GM18858 (cell line): Measurements from ENCODE around the gene PTAFR.

Source experiments
- ATAC-seq: cut with Tn5 transposase; IDR thresholded peaks from one replicate; pipeline ENCODE4 v1.9.1; 2021; ENCODE audit not compliant: unreplicated experiment

PTAFR gene

DNA sequence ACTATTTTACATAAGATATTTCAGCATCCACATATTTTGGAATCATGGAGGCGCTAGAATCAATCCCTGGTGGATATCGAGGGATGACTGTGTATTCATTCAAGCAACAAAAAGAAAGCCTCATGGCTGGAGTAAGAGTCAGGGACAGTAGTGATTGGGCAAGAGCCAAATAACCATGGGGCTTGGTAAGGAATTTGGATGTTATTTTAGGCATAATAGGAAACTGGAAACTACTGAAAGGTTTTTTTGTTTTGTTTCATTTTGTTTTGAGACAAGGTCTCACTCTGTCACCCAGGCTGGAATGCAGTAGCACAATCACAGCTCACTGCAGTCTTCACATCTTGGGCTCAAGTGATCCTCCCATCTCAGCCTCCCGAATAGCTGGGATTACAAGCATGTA is 54.3 kb downstream of the PTAFR start:
- no peak for ATAC-seq

DNA sequence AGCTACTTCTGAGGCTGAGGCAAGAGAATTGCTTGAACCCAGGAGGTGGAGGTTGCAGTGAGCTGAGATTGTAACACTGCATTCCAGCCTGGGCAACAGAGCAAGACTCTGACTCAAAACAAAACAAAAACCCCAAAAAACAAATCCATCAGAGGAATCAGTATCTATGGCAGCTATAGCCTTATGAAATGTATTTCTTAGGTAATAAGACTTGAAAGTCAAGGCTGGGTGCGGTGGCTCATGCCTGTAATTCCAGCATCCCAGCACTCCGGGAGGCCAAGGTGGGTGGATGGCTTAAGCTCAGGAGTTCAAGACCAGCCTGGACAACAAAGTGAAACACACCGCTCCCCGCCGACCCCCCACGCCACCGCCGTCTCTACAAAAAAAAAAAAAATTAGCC is 56.9 kb downstream of the PTAFR start:
- ATAC-seq: no peak

DNA sequence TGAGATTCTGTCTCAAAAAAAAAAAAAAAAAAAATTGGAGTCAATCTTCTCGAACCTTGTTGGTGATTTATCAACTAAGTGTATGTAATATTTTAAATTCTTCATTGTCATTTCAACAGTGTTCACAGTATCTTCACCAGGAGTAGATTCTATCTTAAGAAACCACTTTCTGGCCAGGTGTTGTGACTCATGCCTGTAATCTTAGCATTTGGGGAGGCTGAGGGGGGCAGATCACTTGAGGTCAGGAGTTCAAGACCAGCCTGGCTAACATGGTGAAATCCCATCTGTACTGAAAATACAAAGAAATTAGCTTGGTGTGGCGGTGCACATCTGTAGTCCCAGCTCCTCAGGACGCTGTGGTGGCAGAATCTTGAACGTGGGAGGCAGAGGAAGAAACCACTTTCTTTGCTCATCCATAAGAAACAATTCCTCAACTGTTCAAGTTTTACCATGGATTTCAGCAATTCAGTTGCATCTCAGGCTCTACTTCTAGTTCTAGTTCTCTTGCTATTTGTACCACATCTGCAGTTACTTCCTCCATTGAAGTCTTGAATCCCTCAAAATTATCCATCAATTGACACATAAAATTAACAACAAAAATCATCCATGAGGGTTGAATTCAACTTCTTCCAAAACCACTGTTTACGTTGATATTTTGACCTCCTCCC is 57.7 kb downstream of the PTAFR start:
- no peak for ATAC-seq

DNA sequence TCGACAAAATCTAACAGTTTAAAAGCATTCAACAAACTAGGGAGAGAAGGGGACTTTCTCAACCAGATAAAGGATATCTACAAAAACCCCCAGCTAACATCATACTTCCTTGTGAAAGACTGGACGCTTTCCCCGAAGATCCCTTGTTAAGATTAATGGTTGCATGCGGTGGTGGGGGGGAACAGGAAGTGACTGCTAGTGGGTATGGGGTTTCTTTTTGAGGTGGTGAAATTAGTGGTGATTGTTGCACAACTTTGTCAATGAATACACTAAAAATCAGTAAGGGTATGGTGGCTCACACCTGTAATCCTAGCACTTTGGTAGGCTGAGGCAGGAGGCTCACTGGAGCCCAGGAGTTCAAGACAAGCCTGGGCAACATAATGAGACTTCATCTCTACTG is 61.2 kb downstream of the PTAFR start:
- ATAC-seq: no peak

DNA sequence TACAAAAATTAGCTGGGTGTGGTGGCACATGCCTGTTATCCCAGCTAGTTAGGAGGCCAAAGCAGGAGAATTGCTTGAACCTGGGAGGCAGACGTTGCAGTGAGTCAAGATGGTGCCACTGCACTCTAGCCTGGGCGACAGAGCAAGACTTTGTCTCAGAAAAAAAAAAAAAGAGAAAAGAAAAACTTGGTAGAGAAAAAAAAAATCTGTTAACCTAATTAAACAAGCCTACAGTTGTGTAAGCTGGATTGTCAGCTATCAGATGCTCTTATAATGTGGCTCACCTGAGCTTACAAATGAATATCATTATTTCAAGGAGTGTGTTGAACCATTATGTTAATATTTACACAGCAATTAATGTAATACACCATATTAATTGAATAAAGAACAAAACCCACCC is 61.6 kb downstream of the PTAFR start:
- no peak for ATAC-seq

DNA sequence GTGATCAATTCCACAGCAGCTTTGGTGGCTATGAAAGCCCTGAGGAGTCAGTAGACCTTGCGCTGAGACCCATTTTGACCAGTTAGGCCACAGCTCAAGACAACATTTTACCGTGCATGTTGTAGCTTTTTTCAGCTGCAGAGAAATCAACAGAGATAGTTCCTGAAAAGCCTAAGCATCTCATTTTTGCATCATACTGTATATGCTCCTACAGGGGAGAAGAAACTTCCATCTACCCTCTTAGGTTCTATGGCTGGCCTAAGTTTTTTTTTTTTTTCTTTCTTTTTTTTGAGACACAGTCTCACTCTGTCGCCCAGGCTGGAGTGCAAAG is 63.3 kb downstream of the PTAFR start:
- ATAC-seq: no peak

DNA sequence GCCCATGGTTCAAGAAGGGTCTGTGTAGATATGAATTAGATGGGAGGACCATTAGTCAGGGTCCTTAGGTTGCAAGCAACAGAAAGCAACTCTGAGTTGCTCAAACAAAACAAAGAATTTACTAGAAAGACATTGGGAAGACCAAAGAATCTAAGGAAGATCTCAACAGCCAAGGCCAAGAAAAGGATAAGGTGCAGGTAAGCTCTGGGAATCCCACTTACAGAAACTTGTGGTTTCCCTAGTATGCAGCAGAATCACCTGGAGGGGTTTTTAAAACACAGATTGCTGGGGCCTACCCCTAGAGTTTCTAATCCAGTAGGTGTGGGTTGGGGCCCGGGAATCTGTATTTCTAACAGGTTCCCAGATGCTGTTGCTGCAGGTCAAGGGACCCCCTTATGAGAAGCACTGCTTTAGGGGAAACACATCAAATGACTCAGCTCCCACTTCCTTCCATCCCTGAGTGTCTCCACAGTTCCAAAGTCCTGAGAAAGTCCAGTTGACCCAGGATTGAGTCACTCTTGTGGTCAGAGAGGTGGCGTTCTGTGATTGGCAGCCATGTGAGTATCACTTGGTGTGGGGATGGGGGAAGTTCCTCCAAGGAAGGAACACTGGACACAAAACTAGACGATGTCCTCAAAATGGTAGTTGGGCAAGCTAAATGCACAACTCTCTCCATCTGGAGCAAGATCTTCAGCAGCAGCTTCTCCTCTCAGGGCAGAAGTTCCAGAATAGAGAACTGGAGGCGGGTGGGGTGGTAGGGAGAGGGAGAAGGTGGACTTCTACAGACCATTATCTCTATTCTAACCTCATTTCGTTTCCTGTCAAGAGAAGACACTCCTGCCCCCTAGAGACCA is 63.9 kb downstream of the PTAFR start:
- ATAC-seq: no peak

DNA sequence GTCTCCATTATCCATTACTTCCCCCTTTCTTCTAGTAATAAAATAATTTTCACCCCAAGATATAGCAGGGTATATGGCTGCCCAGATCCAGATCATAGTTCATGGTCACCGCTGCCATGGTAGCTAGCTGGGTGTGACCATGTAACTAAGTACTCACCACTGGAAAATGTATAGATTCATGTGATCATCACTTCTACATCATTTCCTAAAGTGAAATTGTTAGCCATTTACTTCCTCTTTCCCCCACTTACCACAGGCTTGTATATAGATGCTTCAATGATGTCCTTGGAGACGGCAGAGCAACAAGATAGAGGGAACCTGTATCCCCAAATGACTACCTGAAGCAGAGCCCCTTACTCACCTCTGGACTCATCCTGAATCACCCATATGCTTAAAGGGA is 65.3 kb downstream of the PTAFR start:
- no peak for ATAC-seq

DNA sequence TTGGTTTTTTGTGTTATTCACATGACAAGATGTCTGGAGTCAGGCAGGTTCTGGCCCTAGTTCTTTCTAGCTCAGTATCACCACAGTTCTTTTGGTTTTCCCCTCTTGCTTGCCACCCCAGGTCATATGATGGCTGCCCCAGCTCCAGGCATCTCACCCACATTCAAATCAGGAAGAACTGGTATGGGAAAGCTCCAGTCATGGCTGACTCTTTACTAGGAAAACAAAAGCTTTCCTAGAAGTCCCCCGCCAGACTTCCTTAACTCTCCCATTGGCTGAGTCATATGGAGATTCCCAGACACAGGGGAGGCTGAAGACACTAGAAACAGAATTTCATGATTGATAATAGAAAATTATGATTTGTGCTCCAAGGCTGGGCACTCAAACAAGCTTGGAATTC is 65.9 kb downstream of the PTAFR start:
- ATAC-seq: no peak

DNA sequence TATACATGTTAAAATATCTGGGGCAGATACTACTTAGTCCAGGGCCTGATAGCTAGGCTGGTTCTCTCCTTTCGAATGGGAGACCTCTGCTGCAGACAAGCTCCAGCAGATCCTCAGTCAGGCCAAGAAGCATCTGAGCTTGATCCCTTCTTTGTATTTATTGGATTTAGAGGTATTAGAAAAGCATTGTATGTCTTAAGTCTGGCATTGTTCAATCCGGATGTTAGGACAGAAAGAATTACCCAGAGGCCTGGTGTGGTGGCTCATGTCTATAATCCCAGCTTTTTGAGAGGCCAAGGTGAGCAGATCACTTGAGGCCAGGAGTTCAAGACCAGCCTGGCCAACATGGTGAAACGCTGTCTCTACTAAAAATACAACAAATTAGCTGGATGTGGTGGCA is 66.9 kb downstream of the PTAFR start:
- no peak for ATAC-seq

DNA sequence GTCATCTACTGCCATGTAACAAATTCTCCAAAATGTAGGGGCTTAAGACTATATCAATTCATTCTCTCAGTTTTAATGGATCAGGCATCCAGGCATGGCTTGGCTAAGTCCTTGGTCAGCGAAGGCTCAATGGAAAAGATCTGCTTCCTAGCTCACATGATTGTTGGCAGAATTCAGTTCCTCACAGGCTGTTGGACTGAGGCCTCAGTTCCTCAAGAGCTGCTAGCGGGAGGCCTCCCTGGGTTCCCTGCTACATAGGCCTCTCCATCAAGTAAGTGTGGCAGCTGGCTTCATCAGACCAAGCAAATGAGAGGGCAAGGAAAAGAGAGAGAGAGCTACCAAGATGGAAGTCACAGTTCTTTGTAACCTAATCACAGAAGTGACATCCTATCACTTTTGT is 68.5 kb downstream of the PTAFR start:
- no peak for ATAC-seq

DNA sequence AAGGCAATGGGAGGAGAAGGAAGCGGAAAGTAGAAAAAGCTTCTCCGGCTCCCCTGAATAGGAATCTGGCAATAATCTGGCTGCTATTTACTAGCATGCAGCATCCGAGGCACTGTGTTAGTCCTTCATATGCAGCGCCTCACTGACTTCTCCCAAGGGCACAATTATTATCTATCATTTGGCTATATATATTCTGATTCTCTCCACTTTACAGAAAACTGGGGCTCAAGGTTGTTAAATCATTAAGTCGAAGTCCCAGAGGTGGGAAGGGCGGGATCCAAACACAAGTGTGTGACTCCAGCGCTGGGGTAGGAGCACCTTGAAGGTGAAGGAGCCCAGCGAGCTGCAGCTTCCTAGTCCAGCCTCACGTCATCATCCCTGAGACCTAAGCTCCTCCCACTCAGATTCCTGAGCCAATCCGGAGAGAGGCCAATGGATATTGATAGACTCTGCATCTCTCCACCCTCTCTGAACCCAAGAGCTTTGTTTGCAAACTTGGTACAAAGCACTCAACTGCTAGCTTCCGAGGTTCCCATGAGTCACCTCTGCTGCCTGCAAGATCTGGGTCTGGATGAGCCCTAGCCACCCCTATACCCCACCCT is 71.5 kb downstream of the PTAFR start:
- ATAC-seq: no peak

DNA sequence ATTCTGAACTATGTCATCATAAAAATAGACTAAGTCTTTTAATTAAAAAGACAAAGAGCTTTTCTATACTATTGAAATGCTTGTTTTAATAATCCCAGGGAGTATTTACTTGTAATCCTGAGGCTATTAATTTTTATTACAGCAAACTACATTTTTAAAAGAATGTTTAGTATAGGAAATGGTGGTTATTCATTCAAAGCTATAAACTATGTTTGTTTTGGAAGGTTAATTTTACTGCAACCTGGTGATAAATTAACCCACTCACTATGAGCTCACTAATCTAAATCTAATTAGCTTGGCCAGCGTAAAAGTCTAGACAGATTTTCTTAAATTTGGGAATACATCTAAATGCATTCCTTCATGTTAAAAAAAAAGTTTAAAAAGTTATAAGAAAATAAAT is 74.3 kb downstream of the PTAFR start:
- no peak for ATAC-seq

DNA sequence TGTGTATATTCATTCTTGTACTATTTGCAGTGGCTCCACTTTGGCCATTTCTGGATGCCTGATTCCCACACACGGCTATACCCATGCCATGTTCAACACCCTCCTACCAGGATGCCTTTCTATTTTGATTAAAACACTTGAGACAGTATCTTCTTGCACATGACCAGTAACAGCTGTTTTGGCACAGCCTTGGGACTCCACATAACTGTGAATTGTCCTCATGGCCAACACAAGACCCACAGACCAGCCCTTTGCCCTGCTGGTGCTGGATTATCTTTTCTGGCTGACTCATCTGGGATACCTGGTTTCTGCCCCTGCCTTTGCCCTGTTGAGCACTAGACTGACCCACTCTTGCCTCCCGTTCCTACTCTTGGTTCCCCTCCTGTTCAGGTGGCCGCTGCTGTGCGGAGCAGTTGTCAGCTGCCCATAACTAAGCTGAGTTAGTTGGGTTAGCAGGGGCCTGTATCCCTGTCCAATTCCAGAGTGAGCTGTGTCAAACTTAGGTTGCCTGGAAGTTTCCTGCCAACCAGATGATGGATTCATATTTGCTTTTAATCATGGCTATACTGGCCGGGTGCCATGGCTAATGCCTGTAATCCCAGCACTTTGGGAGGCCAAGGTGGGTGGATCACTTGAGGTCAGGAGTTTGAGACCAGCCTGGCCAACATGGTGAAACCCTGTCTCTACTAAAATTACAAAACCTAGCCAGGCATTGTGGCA is 77.3 kb downstream of the PTAFR start:
- ATAC-seq: no peak
